HepG2 (cell line): ENCODE data around the gene CSRP3. TPM values are rescaled to one million over a fixed set of nuclear protein-coding genes. Genes with fewer than 3 reads are reported as not detected.

Source experiments
- ARHGAP35 ChIP-seq: sonication (generic); formaldehyde crosslinking; IDR thresholded peaks from 2 replicates; pipeline ENCODE4 v1.9.0; 2022; ENCODE audit warnings: mild to moderate bottlenecking, inconsistent platforms, moderate library complexity, missing genetic modification reagents, borderline replicate concordance
- CERS6 ChIP-seq: sonication (generic); formaldehyde crosslinking; IDR thresholded peaks from 2 replicates; pipeline ENCODE4 v1.5.0; 2020; ENCODE audit warnings: missing genetic modification reagents
- DMAP1 ChIP-seq: IDR thresholded peaks from 2 replicates; pipeline ENCODE4 v1.6.1; 2016
- GATAD2A ChIP-seq: IDR thresholded peaks from 2 replicates; pipeline ENCODE4 v1.6.1; 2016
- ISL2 ChIP-seq: sonication (generic); formaldehyde crosslinking; IDR thresholded peaks from 2 replicates; pipeline ENCODE4 v1.5.0; 2020; ENCODE audit warnings: missing genetic modification reagents
- KDM2A ChIP-seq: sonication (generic); formaldehyde crosslinking; IDR thresholded peaks from 2 replicates; pipeline ENCODE4 v1.4.0; 2020; ENCODE audit warnings: low read depth, missing genetic modification reagents, borderline replicate concordance
- MAF1 ChIP-seq: sonication (generic); formaldehyde crosslinking; IDR thresholded peaks from 2 replicates; pipeline ENCODE4 v1.5.0; 2020; ENCODE audit warnings: missing genetic modification reagents, borderline replicate concordance
- MEF2D ChIP-seq: sonication (generic); formaldehyde crosslinking; IDR thresholded peaks from 2 replicates; pipeline ENCODE4 v1.5.1; 2020; ENCODE audit warnings: mild to moderate bottlenecking, missing genetic modification reagents
- MTF2 ChIP-seq: sonication (generic); formaldehyde crosslinking; IDR thresholded peaks from 2 replicates; pipeline ENCODE4 v1.5.0; 2020; ENCODE audit warnings: missing genetic modification reagents, borderline replicate concordance
- MXD1 ChIP-seq: sonication (generic); formaldehyde crosslinking; IDR thresholded peaks from 2 replicates; pipeline ENCODE4 v1.4.0; 2020; ENCODE audit warnings: mild to moderate bottlenecking, missing genetic modification reagents
- MYNN ChIP-seq: sonication (generic); formaldehyde crosslinking; IDR thresholded peaks from 2 replicates; pipeline ENCODE4 v1.4.0; 2020; ENCODE audit warnings: mild to moderate bottlenecking, low read depth, missing genetic modification reagents
- PATZ1 ChIP-seq: sonication (generic); formaldehyde crosslinking; IDR thresholded peaks from 2 replicates; pipeline ENCODE4 v1.4.0; 2020; ENCODE audit warnings: missing genetic modification reagents
- PHF5A ChIP-seq: IDR thresholded peaks from one replicate; pipeline ENCODE4 v1.6.1; 2018; ENCODE audit warnings: low read depth, missing genetic modification reagents; ENCODE audit not compliant: unreplicated experiment
- STAT5B ChIP-seq: sonication (generic); formaldehyde crosslinking; IDR thresholded peaks from 2 replicates; pipeline ENCODE4 v1.4.0; 2020; ENCODE audit warnings: missing genetic modification reagents
- ZFP37 ChIP-seq: sonication (generic); formaldehyde crosslinking; IDR thresholded peaks from 2 replicates; pipeline ENCODE4 v1.4.0; 2020; ENCODE audit warnings: missing genetic modification reagents, borderline replicate concordance
- ZNF260 ChIP-seq: sonication (generic); formaldehyde crosslinking; IDR thresholded peaks from 2 replicates; pipeline ENCODE4 v1.4.0; 2020; ENCODE audit warnings: missing genetic modification reagents, low read depth, mild to moderate bottlenecking, borderline replicate concordance
- ZNF282 ChIP-seq: fragments of 450-650 bp; IDR thresholded peaks from 2 replicates; pipeline ENCODE4 v1.6.1; 2018; ENCODE audit not compliant: partially characterized antibody
- ZNF350 ChIP-seq: sonication (generic); formaldehyde crosslinking; IDR thresholded peaks from 2 replicates; pipeline ENCODE4 v1.4.0; 2020; ENCODE audit warnings: mild to moderate bottlenecking, low read depth, missing genetic modification reagents, borderline replicate concordance
- ZNF383 ChIP-seq: sonication (generic); formaldehyde crosslinking; IDR thresholded peaks from 2 replicates; pipeline ENCODE4 v1.4.0; 2020; ENCODE audit warnings: missing genetic modification reagents, mild to moderate bottlenecking, borderline replicate concordance
- ZNF530 ChIP-seq: sonication (generic); formaldehyde crosslinking; IDR thresholded peaks from 2 replicates; pipeline ENCODE4 v1.5.0; 2020; ENCODE audit warnings: low read depth, mild to moderate bottlenecking, missing genetic modification reagents
- ZNF558 ChIP-seq: sonication (generic); formaldehyde crosslinking; IDR thresholded peaks from 2 replicates; pipeline ENCODE4 v1.9.0; 2022; ENCODE audit warnings: mild to moderate bottlenecking, missing genetic modification reagents, borderline replicate concordance
- ZNF883 ChIP-seq: sonication (generic); formaldehyde crosslinking; IDR thresholded peaks from 2 replicates; pipeline ENCODE4 v1.5.1; 2020; ENCODE audit warnings: mild to moderate bottlenecking, missing genetic modification reagents; ENCODE audit errors: not compliant biosample characterization
- polyA plus RNA-seq, 8 experiments: library from polyadenylated mRNA; depleted of rRNA in 3 of 8; stranded (reverse) in 7 of 8; unstranded in 1 of 8; fragments of >200 nt; fragmentation: Illumina TruSeq in 4 of 8; extraction: Trizol in 4 of 8; gene quantifications; 2 replicates each; pipeline versions ENCODE4 v1.2.1 to v1.2.3, GENCODE V29; 2011 to 2016; ENCODE audit warnings: low read depth in 4 of 8, missing spikeins in 1 of 8, mixed read lengths in 1 of 8; ENCODE audit not compliant: insufficient read depth in 1 of 8
- total RNA-seq, 5 experiments: library from RNA; depleted of rRNA; stranded (reverse); fragments of >200 nt; fragmentation: Illumina TruSeq; extraction: Trizol; gene quantifications; 2 replicates each; pipeline ENCODE4 v1.2.3, GENCODE V29; 2016; ENCODE audit warnings: low read depth in 1 of 5
- TF ChIP-seq, protein P1 (sequence below): sonication (generic); formaldehyde crosslinking; conservative IDR thresholded peaks from 2 replicates; pipeline ENCODE4 v1.5.0; 2020; ENCODE audit warnings: missing genetic modification reagents
- TF ChIP-seq, protein P2 (sequence below): sonication (generic); formaldehyde crosslinking; IDR thresholded peaks from 2 replicates; pipeline ENCODE4 v1.4.0; 2020; ENCODE audit warnings: missing genetic modification reagents

Gene CSRP3
- total and polyA plus RNA-seq, 2 of the 13 experiments (the other 11 are each of a cell fraction or from before 2014, with no cell fraction given): not detected

- TF ChIP-seq MAF1: no peak
- TF ChIP-seq ARHGAP35: no peak
- TF ChIP-seq MXD1 (CRISPR knock-in tag): no peak
- TF ChIP-seq ZNF530: no peak
- no peak for TF ChIP-seq PHF5A (CRISPR knock-in tag)
- no peak for TF ChIP-seq ZNF558 (CRISPR knock-in tag)
- no peak for TF ChIP-seq MTF2 (CRISPR knock-in tag)
- TF ChIP-seq ZNF350: no peak
- no peak for TF ChIP-seq MEF2D (CRISPR knock-in tag)
- peak; percentile 12; the same call in 1 of the 2 replicates for TF ChIP-seq GATAD2A (CRISPR knock-in tag)
- TF ChIP-seq DMAP1 (CRISPR knock-in tag): peak; percentile 77
- peak; percentile 30; the same call in 1 of the 2 replicates for TF ChIP-seq ISL2
- no peak for TF ChIP-seq ZNF282
- TF ChIP-seq MYNN (CRISPR knock-in tag): no peak
- no peak for TF ChIP-seq CERS6
- TF ChIP-seq, protein P1, sequence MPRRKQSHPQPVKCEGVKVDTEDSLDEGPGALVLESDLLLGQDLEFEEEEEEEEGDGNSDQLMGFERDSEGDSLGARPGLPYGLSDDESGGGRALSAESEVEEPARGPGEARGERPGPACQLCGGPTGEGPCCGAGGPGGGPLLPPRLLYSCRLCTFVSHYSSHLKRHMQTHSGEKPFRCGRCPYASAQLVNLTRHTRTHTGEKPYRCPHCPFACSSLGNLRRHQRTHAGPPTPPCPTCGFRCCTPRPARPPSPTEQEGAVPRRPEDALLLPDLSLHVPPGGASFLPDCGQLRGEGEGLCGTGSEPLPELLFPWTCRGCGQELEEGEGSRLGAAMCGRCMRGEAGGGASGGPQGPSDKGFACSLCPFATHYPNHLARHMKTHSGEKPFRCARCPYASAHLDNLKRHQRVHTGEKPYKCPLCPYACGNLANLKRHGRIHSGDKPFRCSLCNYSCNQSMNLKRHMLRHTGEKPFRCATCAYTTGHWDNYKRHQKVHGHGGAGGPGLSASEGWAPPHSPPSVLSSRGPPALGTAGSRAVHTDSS (CRISPR knock-in tag): no peak
- TF ChIP-seq PATZ1 (CRISPR knock-in tag): no peak
- TF ChIP-seq ZFP37 (CRISPR knock-in tag): no peak
- TF ChIP-seq, protein P2, sequence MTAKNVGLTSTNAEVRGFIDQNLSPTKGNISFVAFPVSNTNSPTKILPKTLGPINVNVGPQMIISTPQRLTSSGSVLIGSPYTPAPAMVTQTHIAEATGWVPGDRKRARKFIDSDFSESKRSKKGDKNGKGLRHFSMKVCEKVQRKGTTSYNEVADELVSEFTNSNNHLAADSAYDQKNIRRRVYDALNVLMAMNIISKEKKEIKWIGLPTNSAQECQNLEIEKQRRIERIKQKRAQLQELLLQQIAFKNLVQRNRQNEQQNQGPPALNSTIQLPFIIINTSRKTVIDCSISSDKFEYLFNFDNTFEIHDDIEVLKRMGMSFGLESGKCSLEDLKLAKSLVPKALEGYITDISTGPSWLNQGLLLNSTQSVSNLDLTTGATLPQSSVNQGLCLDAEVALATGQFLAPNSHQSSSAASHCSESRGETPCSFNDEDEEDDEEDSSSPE (CRISPR knock-in tag): peak; percentile 98
- no peak for TF ChIP-seq ZNF383 (CRISPR knock-in tag)
- no peak for TF ChIP-seq STAT5B (CRISPR knock-in tag)
- TF ChIP-seq ZNF260 (CRISPR knock-in tag): no peak
- TF ChIP-seq ZNF883 (CRISPR knock-in tag): peak; percentile 7
- peak; percentile 45; the same call in 1 of the 2 replicates for TF ChIP-seq KDM2A (CRISPR knock-in tag)
Measured at GRCh38 chr11:19240420-19241259, 38.9 kb upstream of the CSRP3 start, which contains the start of gene E2F8 (continued).
